ENCODE measurements around the gene MYBL2.
A peak's percentile ranks its signal among the peaks of the same experiment; 100 is the strongest.

MYBL2 gene

DNA sequence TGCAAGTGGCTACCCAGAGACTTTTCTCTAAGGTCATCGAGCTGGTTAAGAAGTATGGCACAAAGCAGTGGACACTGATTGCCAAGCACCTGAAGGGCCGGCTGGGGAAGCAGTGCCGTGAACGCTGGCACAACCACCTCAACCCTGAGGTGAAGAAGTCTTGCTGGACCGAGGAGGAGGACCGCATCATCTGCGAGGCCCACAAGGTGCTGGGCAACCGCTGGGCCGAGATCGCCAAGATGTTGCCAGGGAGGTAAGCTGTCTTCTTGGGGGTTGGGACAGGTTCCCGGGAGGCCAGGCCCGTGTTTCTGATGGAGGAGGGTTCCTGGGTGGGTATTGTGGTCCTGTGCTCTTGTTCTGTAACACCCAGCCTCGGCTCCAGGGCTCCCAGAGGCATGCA is 19.9 kb downstream of the MYBL2 start:
- no peak for DNase-seq

- no peak for DNase-seq
Observed at GRCh38 chr20:43689165-43689564, 22.3 kb downstream of the MYBL2 start.

DNA sequence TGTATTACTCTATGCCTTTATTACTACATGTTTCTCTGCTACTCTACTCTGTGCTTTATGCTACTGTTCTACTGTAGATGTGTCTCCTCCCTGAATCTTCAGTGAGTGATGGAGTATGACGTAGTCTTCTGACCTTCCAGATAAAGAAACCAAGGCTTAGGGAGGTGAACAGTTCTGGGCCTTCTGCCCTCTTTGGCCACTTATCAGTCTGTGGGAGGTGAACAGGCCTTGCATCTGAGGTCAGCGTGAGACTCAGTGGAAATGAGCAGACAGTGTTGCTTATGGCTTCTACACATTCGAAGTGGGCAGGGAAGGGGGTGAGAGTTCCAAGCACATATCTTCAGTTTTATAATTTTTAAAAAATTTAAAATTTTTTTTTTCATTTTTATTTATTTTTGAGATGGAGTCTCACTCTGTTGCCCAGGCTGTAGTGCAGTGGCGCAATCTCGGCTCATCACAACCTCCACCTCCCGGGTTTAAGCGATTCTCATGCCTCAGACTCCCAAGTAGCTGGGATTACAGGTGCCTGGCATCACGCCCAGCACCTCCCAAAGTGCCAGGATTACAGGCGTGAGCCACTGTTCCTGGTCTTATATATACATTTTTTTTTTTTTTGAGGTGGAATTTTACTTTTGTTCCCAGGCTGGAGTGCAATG is 24.2 kb downstream of the MYBL2 start:
- DNase-seq = no peak

- DNase-seq = peak; percentile 83
Observed at GRCh38 chr20:43691928-43692524, 25.1 kb downstream of the MYBL2 start.

DNA sequence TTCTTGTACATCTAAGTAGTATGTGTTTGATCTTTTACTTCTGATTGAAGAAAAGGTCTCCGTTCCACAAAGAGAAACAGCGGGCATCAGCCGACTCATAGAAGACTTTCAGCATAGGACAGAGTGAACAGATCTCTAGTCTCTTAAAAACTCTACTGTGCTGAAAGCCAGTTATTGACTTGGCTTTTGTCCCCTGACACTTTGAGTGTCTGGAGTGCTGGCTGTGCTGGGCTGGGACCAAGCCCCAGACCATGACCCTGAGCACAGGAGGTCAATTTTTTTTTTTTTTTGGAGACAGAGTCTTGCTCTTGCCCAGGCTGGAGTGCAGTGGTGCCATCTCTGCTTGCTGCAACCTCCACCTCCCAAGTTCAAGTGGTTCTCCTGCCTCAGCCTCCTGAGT is 27.8 kb downstream of the MYBL2 start:
- DNase-seq = no peak

DNA sequence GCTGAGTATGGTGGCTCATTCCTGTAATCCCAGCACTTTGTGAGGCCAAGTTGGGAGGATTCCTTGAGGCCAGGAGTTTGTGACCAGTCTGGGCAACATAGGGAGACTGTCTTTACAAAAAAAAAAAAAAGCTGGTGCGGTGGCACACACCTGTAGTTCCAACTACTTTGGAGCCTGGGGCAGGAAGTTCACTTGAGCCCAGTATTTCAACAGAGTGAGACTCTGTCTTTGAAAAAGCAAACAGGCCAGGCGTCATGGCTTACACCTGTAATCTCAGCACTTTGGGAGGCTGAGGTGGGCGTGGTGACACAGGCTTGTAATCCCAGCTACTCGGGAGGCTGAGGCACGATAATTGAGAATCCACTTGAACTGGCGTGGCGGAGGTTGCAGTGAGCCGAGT is 28.7 kb downstream of the MYBL2 start:
- no peak for DNase-seq

- no peak for DNase-seq
Observed at GRCh38 chr20:43699941-43700565, 33.1 kb downstream of the MYBL2 start.

GRCh38 chr20:43700627-43701026 is 33.7 kb downstream of the MYBL2 start:
- no peak for DNase-seq

GRCh38 chr20:43702502-43702901 is 35.6 kb downstream of the MYBL2 start:
- DNase-seq = no peak

GRCh38 chr20:43710370-43711044 is 43.6 kb downstream of the MYBL2 start:
- no peak for DNase-seq

DNA sequence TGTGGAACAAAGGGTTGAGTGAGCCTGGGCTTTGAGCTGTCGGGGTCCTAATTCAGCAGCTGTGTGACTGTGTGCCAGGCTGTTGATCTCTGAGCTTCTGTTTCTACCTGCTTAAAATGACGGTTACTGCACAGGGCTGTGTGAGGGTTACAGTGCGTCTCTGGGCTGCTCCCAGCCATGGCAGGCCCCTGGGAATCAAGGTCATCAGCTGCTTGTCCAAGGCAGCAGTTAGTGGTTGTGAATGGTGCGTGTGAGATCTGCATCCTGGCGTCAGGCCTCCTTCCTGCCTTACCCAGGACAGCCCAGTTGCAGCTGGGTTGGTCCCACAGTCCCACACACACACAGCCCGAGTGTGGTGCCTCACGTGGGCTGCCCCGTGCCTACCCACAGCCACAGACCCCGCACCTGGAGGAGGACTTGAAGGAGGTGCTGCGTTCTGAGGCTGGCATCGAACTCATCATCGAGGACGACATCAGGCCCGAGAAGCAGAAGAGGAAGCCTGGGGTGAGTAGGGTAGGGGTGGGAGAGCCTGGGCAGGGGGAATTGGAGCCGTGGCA is 44.3 kb downstream of the MYBL2 start:
- no peak for DNase-seq

- DNase-seq = no peak
Observed at GRCh38 chr20:43715044-43715443, 48.1 kb downstream of the MYBL2 start.

DNA sequence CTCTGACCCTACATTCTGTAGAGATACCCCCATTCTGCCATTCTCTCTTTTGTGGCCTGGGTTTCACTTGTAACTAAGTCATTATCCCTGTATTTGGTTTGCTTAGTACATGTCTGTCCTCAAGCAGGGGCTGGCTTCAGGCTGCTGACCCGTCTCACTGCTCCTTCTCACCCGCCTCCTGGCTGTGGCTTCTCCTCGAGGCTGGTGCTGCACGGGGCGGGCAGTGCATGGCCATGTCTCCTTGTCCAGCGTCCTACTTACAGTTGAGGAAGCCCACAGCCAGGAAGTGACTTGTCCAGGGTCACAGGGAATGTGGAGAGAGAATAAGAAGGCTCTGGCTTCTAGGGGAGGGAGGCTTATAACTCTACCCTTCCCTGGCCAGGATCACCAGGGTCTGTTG is 48.6 kb downstream of the MYBL2 start:
- DNase-seq = no peak

GRCh38 chr20:43716123-43716522 is 49.2 kb downstream of the MYBL2 start:
- DNase-seq = no peak

- no peak for DNase-seq
Observed at GRCh38 chr20:43716757-43717615, 50.1 kb downstream of the MYBL2 start.

DNA sequence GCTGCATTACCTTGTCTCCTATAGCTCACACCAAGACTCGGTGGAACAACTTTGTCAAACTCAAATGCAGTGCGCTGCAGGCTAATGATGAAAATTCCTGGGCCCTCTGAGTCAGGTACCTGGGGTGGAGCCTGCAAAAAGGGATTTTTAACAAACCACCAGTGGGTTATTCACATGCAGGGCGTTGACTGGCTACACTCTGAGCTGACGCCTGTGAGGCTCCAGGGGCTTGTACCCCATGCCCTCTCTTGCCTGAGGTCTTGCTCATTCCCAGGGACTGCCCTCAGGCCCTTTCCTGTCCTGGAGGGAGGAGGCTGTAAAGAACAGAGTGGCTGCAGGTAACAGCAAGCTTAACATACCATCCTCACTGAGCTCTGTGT is 50.7 kb downstream of the MYBL2 start:
- no peak for DNase-seq

DNA sequence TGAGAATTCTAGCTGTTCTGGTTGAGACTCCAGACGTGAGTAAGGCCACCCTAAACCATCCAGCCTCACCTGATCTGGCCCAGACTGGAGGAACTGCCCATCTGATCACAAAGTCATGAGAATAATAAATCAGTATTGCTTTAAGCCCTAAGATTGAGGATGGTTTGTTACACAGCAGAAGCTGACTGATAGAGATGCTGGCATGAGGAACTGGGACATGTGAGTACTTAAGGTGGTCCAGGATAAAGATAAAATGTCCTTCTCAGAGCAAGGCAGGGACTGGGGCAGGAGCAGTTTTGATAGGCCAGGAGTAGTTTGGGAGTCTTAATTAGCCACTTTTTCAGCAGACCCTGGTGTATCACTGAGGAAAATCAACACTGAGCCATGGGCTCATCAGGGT is 53.1 kb downstream of the MYBL2 start:
- no peak for DNase-seq

- no peak for DNase-seq
Observed at GRCh38 chr20:43721097-43721428, 54.1 kb downstream of the MYBL2 start.

DNA sequence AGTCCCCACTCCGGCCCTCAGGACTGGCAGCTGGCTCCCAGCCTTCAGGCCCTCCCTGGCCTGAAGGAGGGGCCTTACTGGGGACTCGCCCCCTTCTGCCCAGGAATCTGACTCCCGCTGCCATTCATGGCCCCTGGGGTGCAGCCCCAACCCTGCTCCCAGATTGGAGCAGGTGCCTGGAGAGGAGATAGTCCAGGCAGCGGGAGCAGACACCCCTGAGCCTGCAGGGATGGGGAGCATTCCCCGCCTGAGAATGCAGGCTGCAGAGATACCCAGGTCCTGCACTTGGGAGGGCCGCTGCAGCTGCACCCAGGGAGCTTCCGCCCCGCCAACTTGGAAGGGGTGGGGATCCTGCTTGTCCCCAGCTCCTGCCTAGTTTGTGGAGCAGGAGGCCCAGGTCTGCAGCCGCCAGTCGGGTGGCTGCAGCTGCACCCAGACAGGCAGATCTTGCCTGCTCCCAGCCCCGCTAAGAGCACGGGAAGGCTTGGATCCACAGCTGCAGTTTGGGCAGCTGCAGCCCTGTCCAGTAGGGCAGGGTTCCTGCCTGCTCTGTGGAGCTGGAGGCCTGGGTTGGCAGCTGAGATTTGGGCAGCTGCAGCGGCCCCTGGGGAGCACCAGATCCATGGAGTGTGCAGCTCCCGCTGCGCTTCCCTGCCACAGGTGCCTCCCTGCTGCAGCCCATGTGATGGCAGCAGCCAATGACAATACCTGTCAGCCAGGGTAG is 54.7 kb downstream of the MYBL2 start:
- no peak for DNase-seq

DNA sequence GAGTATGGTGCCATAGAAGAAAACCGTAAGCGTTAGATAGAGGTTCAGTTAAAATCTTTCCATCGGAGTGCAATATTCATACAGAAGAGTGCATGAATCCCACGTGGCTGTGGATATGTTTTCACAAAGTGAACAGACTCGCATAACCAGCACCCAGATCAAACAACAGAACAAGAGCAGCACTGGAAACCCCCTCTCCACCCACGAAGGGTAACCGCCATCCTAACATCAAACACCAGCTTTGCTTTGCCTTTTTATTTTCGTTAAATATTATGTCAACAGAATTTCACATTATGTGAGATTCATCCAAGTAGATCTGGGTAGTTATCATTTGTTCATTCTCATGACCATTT is 55.2 kb downstream of the MYBL2 start:
- no peak for DNase-seq

DNA sequence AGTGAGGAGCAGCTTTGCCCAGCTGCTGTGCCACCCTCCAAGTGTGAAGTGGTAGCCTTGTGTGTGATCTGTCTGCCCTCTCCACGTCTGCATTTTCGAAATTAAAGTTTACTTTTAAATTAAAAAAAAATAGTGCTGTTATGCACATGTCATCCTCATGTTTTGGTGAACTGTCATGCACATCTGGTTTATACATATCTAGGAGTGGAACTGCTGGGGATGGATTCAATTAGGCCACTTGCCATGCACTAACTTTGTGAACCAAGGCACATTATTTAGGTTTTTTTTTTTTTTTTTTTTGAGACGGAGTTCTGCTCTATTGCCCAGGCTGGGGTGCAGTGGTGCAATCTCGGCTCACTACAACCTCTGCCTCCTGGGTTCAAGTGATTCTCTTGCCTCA is 56.3 kb downstream of the MYBL2 start:
- DNase-seq = no peak

GRCh38 chr20:43723735-43724134 is 56.8 kb downstream of the MYBL2 start:
- no peak for DNase-seq

Measured in activated CD8-positive, alpha-beta memory T cell treated with anti-CD3 and anti-CD28 coated beads, Interleukin-2, amount 50 U/mL, for 48 hours (primary cell).